BE2C (cell line): ENCODE measurements around the gene STAP2.
"Not testable (repeated sequence)": the region's sequence is repeated elsewhere in the genome, so short reads cannot be mapped to it uniquely, and the experiment has no call there.

Experiments used
- DNase-seq: peaks from one replicate; pipeline ENCODE4 v3.0.0-alpha.2; 2020
- H3K27me3 ChIP-seq: fragments of 250-450 bp; sonication (Bioruptor Pico); 2 replicates; pipeline ENCODE4 v1.5.1; 2020; ENCODE audit warnings: mild to moderate bottlenecking
- H3K36me3 ChIP-seq: fragments of 250-450 bp; sonication (Bioruptor Pico); 2 replicates; pipeline ENCODE4 v1.5.1; 2020; ENCODE audit warnings: mild to moderate bottlenecking
- H3K4me1 ChIP-seq: fragments of 250-450 bp; sonication (Bioruptor Pico); 2 replicates; pipeline ENCODE4 v1.5.1; 2020
- H3K4me3 ChIP-seq: 2 replicates; pipeline ENCODE4 v1.5.1; 2011; ENCODE audit warnings: low read depth, low read length
- H3K9me3 ChIP-seq: fragments of 250-450 bp; sonication (Bioruptor Pico); 2 replicates; pipeline ENCODE4 v1.5.1; 2020
- CTCF ChIP-seq: IDR thresholded peaks from 2 replicates; pipeline ENCODE4 v1.5.1; 2012; ENCODE audit warnings: mild to moderate bottlenecking, low read depth, low read length

Gene STAP2

GRCh38 chr19:4295972-4296771 lies 42.5 kb downstream of the STAP2 start:
- DNase-seq = peak; percentile 89
- H3K27me3 ChIP-seq = no peaks in the 10 kb centered on the region

DNA sequence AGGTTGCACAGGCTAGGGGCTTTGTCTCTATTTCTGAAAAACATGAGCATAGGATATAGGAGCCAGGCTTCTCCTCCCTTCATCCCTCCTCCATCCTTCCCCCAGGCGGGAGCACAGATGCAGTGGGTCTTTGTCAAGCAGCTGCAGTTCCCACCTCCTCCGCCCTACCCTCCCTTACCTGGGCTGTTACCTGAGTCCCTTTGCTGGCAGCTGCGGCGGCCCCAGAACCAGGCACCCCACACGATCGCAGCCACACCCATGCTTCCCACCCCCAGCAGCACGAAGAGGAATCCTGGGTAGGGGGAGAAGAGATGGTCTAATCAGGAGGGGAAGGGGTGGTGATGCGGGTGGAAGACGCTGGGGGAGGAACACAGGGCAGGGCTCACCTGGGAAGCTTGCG lies 44.2 kb downstream of the STAP2 start:
- Histone ChIP-seq H3K9me3 (no peaks in the 10 kb centered on the region), H3K4me3 (no peak overlapping the region), H3K4me1 (peaks cover 12% of the 10 kb centered on the region), H3K27me3 (no peaks in the 10 kb centered on the region), H3K36me3 (peaks cover 16% of the 10 kb centered on the region)
- no peak for DNase-seq
- no peak for TF ChIP-seq CTCF

More at GRCh38 chr19:4295972-4296771, 42.5 kb downstream of the STAP2 start:
- H3K4me3 ChIP-seq = no peak overlapping the region
- H3K36me3 ChIP-seq = 0 out of 2 replicates have a peak, but pooled peaks cover 2% of the 10 kb centered on the region
- no peaks in the 10 kb centered on the region for H3K9me3 ChIP-seq
- H3K4me1 ChIP-seq = peaks cover 10% of the 10 kb centered on the region
- TF ChIP-seq CTCF = no peak

GRCh38 chr19:4292515-4292914 lies 46.1 kb downstream of the STAP2 start:
- DNase-seq = no peak
- Histone ChIP-seq H3K4me3 (no peak overlapping the region), H3K9me3 (no peaks in the 10 kb centered on the region), H3K27me3 (no peaks in the 10 kb centered on the region), H3K4me1 (peaks cover 12% of the 10 kb centered on the region), H3K36me3 (peaks cover 29% of the 10 kb centered on the region)
- no peak for TF ChIP-seq CTCF

DNA sequence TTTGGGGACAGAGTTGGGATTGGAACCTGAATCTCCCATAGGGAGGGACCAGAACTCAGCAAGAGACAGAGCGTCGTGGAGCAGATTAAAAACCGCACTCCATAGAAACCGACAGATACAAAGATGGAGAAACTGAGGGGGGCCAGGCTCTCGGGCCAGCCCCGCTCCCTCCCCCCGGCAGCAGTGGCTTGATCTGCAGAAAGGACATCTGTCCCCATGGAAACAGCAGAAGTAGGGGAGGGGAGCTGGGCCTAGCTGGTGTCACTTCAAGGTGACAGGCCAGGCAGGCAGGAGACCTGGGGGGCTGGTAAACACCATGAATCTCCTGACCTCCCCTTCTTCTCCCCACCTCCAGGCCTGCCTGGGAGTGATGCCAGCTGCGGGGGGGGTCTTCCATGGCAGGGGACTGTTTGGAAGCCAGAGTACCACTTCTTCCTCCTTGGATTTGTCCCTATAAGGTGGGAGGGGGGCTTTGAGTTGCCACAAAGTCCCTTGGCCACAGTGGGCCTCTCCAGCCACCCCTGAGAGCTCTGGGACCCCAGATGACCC lies 47.4 kb downstream of the STAP2 start:
- H3K27me3 ChIP-seq = no peaks in the 10 kb centered on the region
- H3K9me3 ChIP-seq = no peaks in the 10 kb centered on the region
- no peak for DNase-seq
- TF ChIP-seq CTCF = no peak
- peaks cover 8% of the 10 kb centered on the region for H3K4me1 ChIP-seq
- peaks cover 41% of the 10 kb centered on the region for H3K36me3 ChIP-seq
- no peak overlapping the region for H3K4me3 ChIP-seq

DNA sequence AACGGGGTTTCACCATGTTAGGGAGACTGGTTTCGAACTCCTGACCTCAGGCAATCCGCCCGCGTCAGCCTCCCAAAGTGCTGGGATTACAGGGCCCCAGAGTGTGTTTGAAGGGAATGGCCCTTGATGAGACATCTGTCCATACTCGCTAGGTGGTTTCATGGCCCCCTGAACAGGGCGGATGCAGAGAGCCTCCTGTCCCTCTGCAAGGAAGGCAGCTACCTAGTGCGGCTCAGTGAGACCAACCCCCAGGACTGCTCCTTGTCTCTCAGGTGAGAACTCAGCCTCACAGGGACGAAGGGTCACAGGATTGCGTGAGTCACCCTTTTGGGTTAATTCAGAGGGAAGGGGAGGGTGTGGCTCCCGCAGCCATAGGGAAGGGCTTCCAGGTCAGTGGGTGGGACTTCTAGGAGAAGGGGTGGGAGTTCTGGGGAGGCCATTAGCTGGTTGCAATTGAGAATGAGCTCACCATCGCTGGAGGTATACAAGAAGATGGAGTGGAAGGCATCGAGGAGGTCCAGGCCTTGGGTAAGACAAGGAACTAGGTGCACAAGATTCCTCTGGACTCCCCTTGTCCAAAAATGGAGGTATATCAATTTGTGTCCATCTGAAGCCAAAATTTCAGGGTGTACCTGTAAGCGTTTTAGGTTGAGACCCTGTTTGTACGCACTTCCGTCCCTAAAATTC lies 50.4 kb downstream of the STAP2 start:
- Histone ChIP-seq H3K4me1 (peaks cover 11% of the 10 kb centered on the region), H3K27me3 (no peaks in the 10 kb centered on the region), H3K9me3 (no peaks in the 10 kb centered on the region), H3K4me3 (no peak overlapping the region), H3K36me3 (peaks cover 70% of the 10 kb centered on the region)
- TF ChIP-seq CTCF = no peak
- no peak for DNase-seq

GRCh38 chr19:4286141-4286540 lies 52.5 kb downstream of the STAP2 start:
- not testable (repeated sequence) for H3K4me3 ChIP-seq, H3K9me3 ChIP-seq, H3K4me1 ChIP-seq, DNase-seq, H3K27me3 ChIP-seq
- peaks cover 83% of the 10 kb centered on the region for H3K36me3 ChIP-seq
